ENCODE data around the gene JPH2.

GRCh38 chr20:44173846-44174245 is 13.1 kb downstream of the JPH2 start:
- TF ChIP-seq CTCF (IDR thresholded peaks at IDR 0.05) (no peak), RELA (CRISPR knock-in tag; IDR thresholded peaks at IDR 0.05; ENCODE audit: borderline replicate concordance) (no peak), ESRRA (CRISPR knock-in tag; IDR thresholded peaks at IDR 0.05; ENCODE audit: borderline replicate concordance) (no peak), ZNF671 (CRISPR knock-in tag; IDR thresholded peaks at IDR 0.05) (no peak), GRHL2 (CRISPR knock-in tag; IDR thresholded peaks at IDR 0.05; ENCODE audit: insufficient replicate concordance, severe bottlenecking) (no peak), TP53 (CRISPR knock-in tag; IDR thresholded peaks at IDR 0.05) (no peak), ZBTB21 (CRISPR knock-in tag; IDR thresholded peaks at IDR 0.05; ENCODE audit: borderline replicate concordance) (no peak)

Data from WTC11 (cell line).